PC-3 (cell line): ENCODE data around the gene KLHDC9. TPM values are rescaled to one million over a fixed set of nuclear protein-coding genes. Genes with fewer than 3 reads are reported as not detected.

Experiments used
- ATAC-seq: fragments of 200-7000 bp; cut with Tn5 transposase; 2 replicates; pipeline ENCODE4 v1.9.1; 2020; ENCODE audit warnings: mild to moderate bottlenecking, moderate library complexity
- BruUV-seq: library from RNA; stranded (reverse); fragments of 400-500 nt; replicated peaks from 2 replicates; lab custom pipeline; 2021; lab: Mats Ljungman, UMichigan
- CTCF ChIA-PET: fragments of 300-600 bp; sonication (Branson Sonifier 250); formaldehyde crosslinking; loops from one replicate; lab custom pipeline; 2022; ENCODE audit warnings: antibody characterized with exemption; lab: Charles Lee
- POLR2A ChIA-PET: fragments of 300-600 bp; sonication (Branson Sonifier 250); formaldehyde crosslinking; loops from one replicate; lab custom pipeline; 2022; ENCODE audit warnings: antibody characterized with exemption; ENCODE audit not compliant: unreplicated experiment; lab: Charles Lee
- DNase-seq: peaks from one replicate; pipeline ENCODE4 v3.0.0-alpha.2; 2015
- H2AFZ ChIP-seq: fragments of 300-600 bp; sonication (generic); 2 replicates; pipeline ENCODE4 v1.6.0; 2016; ENCODE audit warnings: antibody characterized with exemption, low read length
- H3F3A ChIP-seq: fragments of 300-600 bp; sonication (generic); one replicate; pipeline ENCODE4 v1.6.0; 2017; ENCODE audit warnings: antibody characterized with exemption, low read length, control low read depth, mild to moderate bottlenecking; ENCODE audit not compliant: unreplicated experiment
- H3K27ac ChIP-seq: fragments of 300-600 bp; sonication (generic); 2 replicates; pipeline ENCODE4 v1.5.1; 2016; ENCODE audit warnings: mild to moderate bottlenecking, low read length
- H3K27me3 ChIP-seq: fragments of 300-600 bp; sonication (generic); 2 replicates; pipeline ENCODE4 v1.6.1; 2016; ENCODE audit warnings: low read length, mixed read lengths
- H3K36me3 ChIP-seq: fragments of 300-600 bp; sonication (generic); 2 replicates; pipeline ENCODE4 v1.6.1; 2016; ENCODE audit warnings: low read depth, mixed run types, low read length, mixed read lengths
- H3K4me1 ChIP-seq: fragments of 300-600 bp; sonication (generic); 2 replicates; pipeline ENCODE4 v1.5.1; 2016; ENCODE audit warnings: low read length; ENCODE audit not compliant: insufficient read depth
- H3K4me2 ChIP-seq: fragments of 300-600 bp; sonication (generic); 2 replicates; pipeline ENCODE4 v1.6.0; 2016; ENCODE audit warnings: low read length
- H3K4me3 ChIP-seq: fragments of 300-600 bp; sonication (generic); 2 replicates; pipeline ENCODE4 v1.5.1; 2016; ENCODE audit warnings: mild to moderate bottlenecking, low read length, mixed read lengths
- H3K79me2 ChIP-seq: fragments of 300-600 bp; sonication (generic); 2 replicates; pipeline ENCODE4 v1.6.1; 2017; ENCODE audit warnings: low read length, mixed read lengths
- H3K9ac ChIP-seq: fragments of 300-600 bp; sonication (generic); 2 replicates; pipeline ENCODE4 v1.6.0; 2016; ENCODE audit warnings: mild to moderate bottlenecking, low read length
- H3K9me2 ChIP-seq: fragments of 300-600 bp; sonication (generic); replicated peaks from 2 replicates; pipeline ENCODE4 v1.6.1; 2016; ENCODE audit warnings: mixed run types, low read length, mixed read lengths
- H3K9me3 ChIP-seq: fragments of 300-600 bp; sonication (generic); 2 replicates; pipeline ENCODE4 v1.6.1; 2016; ENCODE audit warnings: low read length, mixed read lengths
- H4K20me1 ChIP-seq: fragments of 300-600 bp; sonication (generic); 2 replicates; pipeline ENCODE4 v1.6.1; 2016; ENCODE audit warnings: low read length, mixed read lengths
- CTCF ChIP-seq: fragments of 300-600 bp; sonication (generic); conservative IDR thresholded peaks from 2 replicates; pipeline ENCODE4 v1.5.1; 2017; ENCODE audit warnings: antibody characterized with exemption, low read depth, mild to moderate bottlenecking, low read length
- EZH2 ChIP-seq: fragments of 300-600 bp; sonication (generic); IDR thresholded peaks from one replicate; pipeline ENCODE4 v1.6.1; 2017; ENCODE audit warnings: antibody characterized with exemption, mild to moderate bottlenecking, low read length; ENCODE audit not compliant: unreplicated experiment
- EZH2phosphoT487 ChIP-seq: fragments of 300-600 bp; sonication (generic); IDR thresholded peaks from 2 replicates; pipeline ENCODE4 v1.6.1; 2018; ENCODE audit warnings: mild to moderate bottlenecking, antibody characterized with exemption, low read length, borderline replicate concordance
- intact Hi-C: fragments of 100-400 bp; cut with micrococcal nuclease; formaldehyde crosslinking; loops from 2 replicates; pipeline ENCODE4 v1.9.0; 2023
- total RNA-seq: library from RNA; depleted of rRNA; stranded (reverse); fragments of >200 nt; gene quantifications from 2 replicates; pipeline ENCODE4 v1.2.3, GENCODE V29; 2014

Gene KLHDC9
- total RNA-seq, 1 experiment from 2014 or later: 3.2 TPM

GRCh38 chr1:161121042-161121650 is 23.0 kb downstream of the KLHDC9 start:
- CTCF ChIA-PET: no interaction called here
- DNase-seq: no peak

GRCh38 chr1:161121834-161122233 is 23.7 kb downstream of the KLHDC9 start:
- Histone ChIP-seq H2AFZ (no peak overlapping the region), H3K4me2 (no peak overlapping the region), H3F3A (no peaks in the 10 kb centered on the region), H3K9me3 (no peaks in the 10 kb centered on the region), H3K4me3 (no peak overlapping the region), H3K9ac (no peak overlapping the region), H3K9me2 (no peaks in the 10 kb centered on the region), H3K4me1 (peaks cover 21% of the 10 kb centered on the region), H3K27me3 (no peaks in the 10 kb centered on the region), H3K36me3 (peaks cover 54% of the 10 kb centered on the region), H3K27ac (no peak overlapping the region), H3K79me2 (peaks cover 49% of the 10 kb centered on the region), H4K20me1 (no peaks in the 10 kb centered on the region)
- ATAC-seq (no peak), DNase-seq (no peak)
- intact Hi-C loops: no loop called here
- ChIA-PET CTCF (no interaction called here), POLR2A (interaction anchor here (0.6 kb wide), 1 partner anchor 106 kb away, joined by 3 read pairs; no protein-coding TSS in a partner anchor)
- TF ChIP-seq EZH2phosphoT487 (no peak), EZH2 (no peak), CTCF (no peak)
- BruUV-seq: no TSS peak

More at GRCh38 chr1:161121042-161121650, 23.0 kb downstream of the KLHDC9 start:
- H3K4me2 ChIP-seq: no peak overlapping the region
- no peak for ATAC-seq
- no peak overlapping the region for H3K9ac ChIP-seq
- H3K79me2 ChIP-seq: peaks cover 52% of the 10 kb centered on the region
- H3K27me3 ChIP-seq: no peaks in the 10 kb centered on the region
- no peaks in the 10 kb centered on the region for H3F3A ChIP-seq
- H3K9me3 ChIP-seq: no peaks in the 10 kb centered on the region
- H3K36me3 ChIP-seq: peaks cover 52% of the 10 kb centered on the region
- no peaks in the 10 kb centered on the region for H3K9me2 ChIP-seq
- no TSS peak for BruUV-seq
- POLR2A ChIA-PET: no interaction called here
- no peak overlapping the region for H3K27ac ChIP-seq
- H3K4me1 ChIP-seq: peaks cover 27% of the 10 kb centered on the region
- intact Hi-C loops: no loop called here
- TF ChIP-seq CTCF (no peak), EZH2 (no peak), EZH2phosphoT487 (no peak)
- H4K20me1 ChIP-seq: no peaks in the 10 kb centered on the region
- no peak overlapping the region for H2AFZ ChIP-seq
- no peak overlapping the region for H3K4me3 ChIP-seq

GRCh38 chr1:161122967-161123366 is 24.8 kb downstream of the KLHDC9 start:
- DNase-seq (no peak), ATAC-seq (no peak)
- no peak overlapping the region for H2AFZ ChIP-seq
- no TSS peak for BruUV-seq
- peaks cover 64% of the 10 kb centered on the region for H3K36me3 ChIP-seq
- H3K4me2 ChIP-seq: no peak overlapping the region
- no peaks in the 10 kb centered on the region for H3K9me2 ChIP-seq
- POLR2A ChIA-PET: no interaction called here
- H4K20me1 ChIP-seq: no peaks in the 10 kb centered on the region
- H3K27ac ChIP-seq: no peak overlapping the region
- H3K79me2 ChIP-seq: peaks cover 49% of the 10 kb centered on the region
- intact Hi-C loops: no loop called here
- no peak overlapping the region for H3K9ac ChIP-seq
- no peaks in the 10 kb centered on the region for H3K27me3 ChIP-seq
- H3K4me3 ChIP-seq: no peak overlapping the region
- peaks cover 20% of the 10 kb centered on the region for H3K4me1 ChIP-seq
- CTCF ChIA-PET: no interaction called here
- no peaks in the 10 kb centered on the region for H3K9me3 ChIP-seq
- no peak for TF ChIP-seq CTCF
- TF ChIP-seq EZH2phosphoT487: no peak
- TF ChIP-seq EZH2: no peak
- no peaks in the 10 kb centered on the region for H3F3A ChIP-seq
